ENCODE measurements around the gene CADM2. TPM values are rescaled to one million over a fixed set of nuclear protein-coding genes. Genes with fewer than 3 reads are reported as not detected.

The CADM2 gene
- total RNA-seq, 4 donors from 2014 or later, result 1.2 to 22.3 (median 2.4) TPM

- TF ChIP-seq CTCF (IDR thresholded peaks at IDR 0.05) (no peak), POLR2A (IDR thresholded peaks at IDR 0.05) (no peak)
- no peaks in the 10 kb centered on the region for H3K27me3 ChIP-seq
- no peak for DNase-seq
- H3K27ac ChIP-seq, result no peak overlapping the region
- no peaks in the 10 kb centered on the region for H3K36me3 ChIP-seq
- no peaks in the 10 kb centered on the region for H3K4me1 ChIP-seq
- H3K4me3 ChIP-seq, result no peak overlapping the region
- no peaks in the 10 kb centered on the region for H3K9me3 ChIP-seq
Measured at GRCh38 chr3:85783291-85783690, 824.5 kb downstream of the CADM2 start.

GRCh38 chr3:85785766-85786165 is 827.0 kb downstream of the CADM2 start:
- no peak for TF ChIP-seq POLR2A (IDR thresholded peaks at IDR 0.05)
- TF ChIP-seq CTCF (IDR thresholded peaks at IDR 0.05), result no peak
- Histone ChIP-seq H3K27me3 (no peaks in the 10 kb centered on the region), H3K4me3 (no peak overlapping the region), H3K9me3 (no peaks in the 10 kb centered on the region), H3K27ac (no peak overlapping the region), H3K36me3 (no peaks in the 10 kb centered on the region), H3K4me1 (no peaks in the 10 kb centered on the region)
- no peak for DNase-seq

- Histone ChIP-seq H3K27ac (no peak overlapping the region), H3K9me3 (no peaks in the 10 kb centered on the region), H3K36me3 (no peaks in the 10 kb centered on the region), H3K4me1 (no peaks in the 10 kb centered on the region), H3K27me3 (no peaks in the 10 kb centered on the region), H3K4me3 (no peak overlapping the region)
- TF ChIP-seq POLR2A (IDR thresholded peaks at IDR 0.05) (no peak), CTCF (IDR thresholded peaks at IDR 0.05) (no peak)
- DNase-seq, result no peak
Measured at GRCh38 chr3:85790445-85791030, 831.7 kb downstream of the CADM2 start.

GRCh38 chr3:85796140-85796539 is 837.4 kb downstream of the CADM2 start:
- Histone ChIP-seq H3K27me3 (no peaks in the 10 kb centered on the region), H3K4me3 (no peak overlapping the region), H3K9me3 (no peaks in the 10 kb centered on the region), H3K36me3 (no peaks in the 10 kb centered on the region), H3K27ac (no peak overlapping the region), H3K4me1 (no peaks in the 10 kb centered on the region)
- no peak for DNase-seq
- TF ChIP-seq POLR2A (IDR thresholded peaks at IDR 0.05) (no peak), CTCF (IDR thresholded peaks at IDR 0.05) (no peak)

GRCh38 chr3:85800676-85801075 is 841.9 kb downstream of the CADM2 start:
- no peak overlapping the region for H3K27ac ChIP-seq
- no peak for DNase-seq
- TF ChIP-seq CTCF (IDR thresholded peaks at IDR 0.05) (no peak), POLR2A (IDR thresholded peaks at IDR 0.05) (no peak)
- no peaks in the 10 kb centered on the region for H3K27me3 ChIP-seq
- H3K4me3 ChIP-seq, result no peak overlapping the region
- H3K9me3 ChIP-seq, result no peaks in the 10 kb centered on the region
- no peaks in the 10 kb centered on the region for H3K36me3 ChIP-seq
- no peaks in the 10 kb centered on the region for H3K4me1 ChIP-seq

GRCh38 chr3:85801955-85802354 is 843.2 kb downstream of the CADM2 start:
- DNase-seq, result no peak
- Histone ChIP-seq H3K9me3 (no peaks in the 10 kb centered on the region), H3K27me3 (no peaks in the 10 kb centered on the region), H3K27ac (no peak overlapping the region), H3K4me1 (no peaks in the 10 kb centered on the region), H3K36me3 (no peaks in the 10 kb centered on the region), H3K4me3 (no peak overlapping the region)
- TF ChIP-seq CTCF (IDR thresholded peaks at IDR 0.05) (no peak), POLR2A (IDR thresholded peaks at IDR 0.05) (no peak)
